Panc1 (cell line): Measurements from ENCODE around the gene PDZD2. TPM values are rescaled to one million over a fixed set of nuclear protein-coding genes. Genes with fewer than 3 reads are reported as not detected.

ENCODE experiments used
- ATAC-seq: fragments of 200-7000 bp; cut with Tn5 transposase; 2 replicates; pipeline ENCODE4 v1.9.1; 2020; ENCODE audit warnings: mild to moderate bottlenecking, moderate library complexity
- BruUV-seq: library from RNA; stranded (reverse); fragments of 400-500 nt; replicated peaks from 2 replicates; lab custom pipeline; 2021; lab: Mats Ljungman, UMichigan
- CTCF ChIA-PET: fragments of 300-600 bp; sonication (Branson Sonifier 250); formaldehyde crosslinking; loops from one replicate; lab custom pipeline; 2022; ENCODE audit warnings: antibody characterized with exemption; lab: Charles Lee
- POLR2A ChIA-PET: fragments of 300-600 bp; sonication (Branson Sonifier 250); formaldehyde crosslinking; loops from one replicate; lab custom pipeline; 2022; ENCODE audit warnings: antibody characterized with exemption; lab: Charles Lee
- DNase-seq: peaks from one replicate; pipeline ENCODE4 v3.0.0-alpha.2; 2010; ENCODE audit warnings: low read depth, low spot score
- H3K27ac ChIP-seq: 2 replicates; pipeline ENCODE4 v1.5.1; 2011; ENCODE audit warnings: mild to moderate bottlenecking, low read length, inconsistent platforms
- H3K27me3 ChIP-seq: fragments of 200-500 bp; sonication (Bioruptor generic); 2 replicates; pipeline ENCODE4 v1.6.0; 2014; ENCODE audit warnings: low read length, inconsistent platforms; ENCODE audit not compliant: control insufficient read depth, insufficient read depth
- H3K36me3 ChIP-seq: fragments of 200-500 bp; sonication (Bioruptor generic); 2 replicates; pipeline ENCODE4 v1.5.1; 2014; ENCODE audit warnings: inconsistent platforms, mild to moderate bottlenecking, low read length, moderate library complexity; ENCODE audit not compliant: control insufficient read depth, insufficient read depth
- H3K4me1 ChIP-seq: 2 replicates; pipeline ENCODE4 v1.5.1; 2011; ENCODE audit warnings: inconsistent platforms, mild to moderate bottlenecking, low read length, moderate library complexity; ENCODE audit not compliant: control insufficient read depth, insufficient read depth
- H3K4me3 ChIP-seq, 2 experiments: 2 replicates each; pipeline ENCODE4 v1.5.1; 2011 to 2012; ENCODE audit warnings: low read depth in 2 of 2, low read length in 2 of 2, mild to moderate bottlenecking in 2 of 2, inconsistent platforms in 1 of 2, moderate library complexity in 1 of 2
- H3K9me3 ChIP-seq: fragments of 200-500 bp; sonication (Bioruptor generic); 2 replicates; pipeline ENCODE4 v1.5.1; 2014; ENCODE audit warnings: low read depth, mild to moderate bottlenecking, inconsistent platforms, low read length, moderate library complexity; ENCODE audit not compliant: control insufficient read depth, insufficient read depth
- CTCF ChIP-seq: fragments of 450-650 bp; IDR thresholded peaks from 2 replicates; pipeline ENCODE4 v1.5.1; 2017; ENCODE audit warnings: mild to moderate bottlenecking
- POLR2AphosphoS5 ChIP-seq: IDR thresholded peaks from 2 replicates; pipeline ENCODE4 v1.6.1; 2012; ENCODE audit warnings: mild to moderate bottlenecking, low read depth, low read length, moderate library complexity
- SIN3A ChIP-seq: IDR thresholded peaks from 2 replicates; pipeline ENCODE4 v1.6.1; 2012; ENCODE audit warnings: low read depth, mild to moderate bottlenecking, low read length, moderate library complexity, borderline replicate concordance; ENCODE audit not compliant: insufficient read depth
- TCF7L2 ChIP-seq: IDR thresholded peaks from 2 replicates; pipeline ENCODE4 v1.6.1; 2011; ENCODE audit warnings: mild to moderate bottlenecking, low read depth, low read length, inconsistent platforms
- in situ Hi-C: cut with HindIII; loops from 2 replicates; pipeline ENCODE4 v1.10.0; 2016; ENCODE audit warnings: low sequenced_read_pairs, low pct_unique_long_range_greater_than_20kb
- intact Hi-C: fragments of 100-400 bp; cut with micrococcal nuclease; formaldehyde crosslinking; loops from one replicate; pipeline ENCODE4 v1.10.0; 2022; ENCODE audit not compliant: unreplicated experiment
- total RNA-seq: library from RNA; stranded (reverse); gene quantifications from one replicate; pipeline ENCODE4 v1.2.1, GENCODE V29; 2021; ENCODE audit not compliant: unreplicated experiment
- TF ChIP-seq, protein P1 (sequence below), 2 experiments: IDR thresholded peaks; 2 replicates each; pipeline ENCODE4 v1.6.1; 2011 to 2012; ENCODE audit warnings: low read depth in 2 of 2, control low read depth in 1 of 2, low read length in 1 of 2, mild to moderate bottlenecking in 1 of 2, moderate library complexity in 1 of 2; ENCODE audit not compliant: insufficient read depth in 1 of 2

PDZD2 gene
- total RNA-seq, 1 experiment from 2014 or later = 0.10 TPM

GRCh38 chr5:31682025-31682424, 43.1 kb downstream of the PDZD2 start:
- Histone ChIP-seq H3K27ac (no peak overlapping the region), H3K9me3 (no peaks in the 10 kb centered on the region), H3K27me3 (peaks cover 14% of the 10 kb centered on the region), H3K4me3 (no peak overlapping the region), H3K4me1 (no peaks in the 10 kb centered on the region), H3K36me3 (no peaks in the 10 kb centered on the region)
- DNase-seq = no peak
- in situ Hi-C loops (no loop called here), intact Hi-C loops (no loop called here)
- CTCF ChIA-PET = no interaction called here
- no TSS peak for BruUV-seq
- POLR2A ChIA-PET = no interaction called here
- no peak for ATAC-seq
- TF ChIP-seq TCF7L2 (no peak), POLR2AphosphoS5 (no peak), CTCF (no peak), SIN3A (no peak)
- TF ChIP-seq, protein P1, sequence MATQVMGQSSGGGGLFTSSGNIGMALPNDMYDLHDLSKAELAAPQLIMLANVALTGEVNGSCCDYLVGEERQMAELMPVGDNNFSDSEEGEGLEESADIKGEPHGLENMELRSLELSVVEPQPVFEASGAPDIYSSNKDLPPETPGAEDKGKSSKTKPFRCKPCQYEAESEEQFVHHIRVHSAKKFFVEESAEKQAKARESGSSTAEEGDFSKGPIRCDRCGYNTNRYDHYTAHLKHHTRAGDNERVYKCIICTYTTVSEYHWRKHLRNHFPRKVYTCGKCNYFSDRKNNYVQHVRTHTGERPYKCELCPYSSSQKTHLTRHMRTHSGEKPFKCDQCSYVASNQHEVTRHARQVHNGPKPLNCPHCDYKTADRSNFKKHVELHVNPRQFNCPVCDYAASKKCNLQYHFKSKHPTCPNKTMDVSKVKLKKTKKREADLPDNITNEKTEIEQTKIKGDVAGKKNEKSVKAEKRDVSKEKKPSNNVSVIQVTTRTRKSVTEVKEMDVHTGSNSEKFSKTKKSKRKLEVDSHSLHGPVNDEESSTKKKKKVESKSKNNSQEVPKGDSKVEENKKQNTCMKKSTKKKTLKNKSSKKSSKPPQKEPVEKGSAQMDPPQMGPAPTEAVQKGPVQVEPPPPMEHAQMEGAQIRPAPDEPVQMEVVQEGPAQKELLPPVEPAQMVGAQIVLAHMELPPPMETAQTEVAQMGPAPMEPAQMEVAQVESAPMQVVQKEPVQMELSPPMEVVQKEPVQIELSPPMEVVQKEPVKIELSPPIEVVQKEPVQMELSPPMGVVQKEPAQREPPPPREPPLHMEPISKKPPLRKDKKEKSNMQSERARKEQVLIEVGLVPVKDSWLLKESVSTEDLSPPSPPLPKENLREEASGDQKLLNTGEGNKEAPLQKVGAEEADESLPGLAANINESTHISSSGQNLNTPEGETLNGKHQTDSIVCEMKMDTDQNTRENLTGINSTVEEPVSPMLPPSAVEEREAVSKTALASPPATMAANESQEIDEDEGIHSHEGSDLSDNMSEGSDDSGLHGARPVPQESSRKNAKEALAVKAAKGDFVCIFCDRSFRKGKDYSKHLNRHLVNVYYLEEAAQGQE (IDR thresholded peaks at IDR 0.05; ENCODE audit: insufficient read depth in 1 of 2, low read depth in 2 of 2, low read length in 1 of 2) = no peak

GRCh38 chr5:31682851-31683250, 43.9 kb downstream of the PDZD2 start:
- Histone ChIP-seq H3K27me3 (peaks cover 14% of the 10 kb centered on the region), H3K4me1 (no peaks in the 10 kb centered on the region), H3K9me3 (no peaks in the 10 kb centered on the region), H3K27ac (no peak overlapping the region), H3K4me3 (no peak overlapping the region), H3K36me3 (no peaks in the 10 kb centered on the region)
- CTCF ChIA-PET = no interaction called here
- POLR2A ChIA-PET = no interaction called here
- ATAC-seq (no peak), DNase-seq (no peak)
- TF ChIP-seq SIN3A = no peak
- no peak for TF ChIP-seq CTCF
- TF ChIP-seq POLR2AphosphoS5 = no peak
- no peak for TF ChIP-seq TCF7L2
- TF ChIP-seq, protein P1 (IDR thresholded peaks at IDR 0.05; ENCODE audit: insufficient read depth in 1 of 2, low read depth in 2 of 2, low read length in 1 of 2) = no peak
- BruUV-seq = no TSS peak
- intact Hi-C loops (no loop called here), in situ Hi-C loops (no loop called here)
